ENCODE measurements around the gene INHA. TPM values are rescaled to one million over a fixed set of nuclear protein-coding genes. Genes with fewer than 3 reads are reported as not detected.

The INHA gene
- total RNA-seq, 1 donor from 2014 or later: not detected

DNA sequence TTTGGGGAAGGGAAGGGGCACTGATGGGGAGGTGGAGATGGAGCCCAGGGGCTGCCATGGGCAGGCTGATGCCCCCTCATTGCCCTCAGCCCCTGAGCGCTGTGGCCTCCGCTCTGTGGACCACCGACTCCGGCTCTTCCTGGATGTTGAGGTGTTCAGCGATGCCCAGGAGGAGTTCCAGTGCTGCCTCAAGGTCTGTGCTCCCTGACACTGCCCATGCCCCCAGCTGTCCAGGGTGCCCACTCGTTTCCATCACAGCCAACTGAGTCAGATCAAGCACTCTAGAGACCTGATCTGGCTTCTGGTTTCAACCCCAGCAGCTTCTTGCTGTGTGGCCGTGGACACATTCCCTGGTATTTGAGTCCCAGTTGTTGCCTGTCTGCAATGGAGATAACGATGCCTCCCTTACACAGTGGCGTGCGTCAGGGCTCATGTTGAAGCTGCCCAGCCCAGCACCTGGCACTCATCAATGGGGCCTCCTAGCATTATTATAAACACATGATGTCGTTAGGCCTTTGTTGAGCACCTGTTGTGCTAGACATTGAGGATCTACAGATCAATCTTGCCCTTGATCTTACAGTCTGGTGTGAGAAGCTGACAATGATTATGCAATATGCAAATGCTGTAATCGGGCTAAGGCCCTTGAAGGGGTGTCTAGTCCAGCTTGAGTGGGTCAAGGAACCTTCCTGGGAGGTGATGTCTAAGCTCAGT is 39.9 kb downstream of the INHA start:
- TF ChIP-seq, protein P1, sequence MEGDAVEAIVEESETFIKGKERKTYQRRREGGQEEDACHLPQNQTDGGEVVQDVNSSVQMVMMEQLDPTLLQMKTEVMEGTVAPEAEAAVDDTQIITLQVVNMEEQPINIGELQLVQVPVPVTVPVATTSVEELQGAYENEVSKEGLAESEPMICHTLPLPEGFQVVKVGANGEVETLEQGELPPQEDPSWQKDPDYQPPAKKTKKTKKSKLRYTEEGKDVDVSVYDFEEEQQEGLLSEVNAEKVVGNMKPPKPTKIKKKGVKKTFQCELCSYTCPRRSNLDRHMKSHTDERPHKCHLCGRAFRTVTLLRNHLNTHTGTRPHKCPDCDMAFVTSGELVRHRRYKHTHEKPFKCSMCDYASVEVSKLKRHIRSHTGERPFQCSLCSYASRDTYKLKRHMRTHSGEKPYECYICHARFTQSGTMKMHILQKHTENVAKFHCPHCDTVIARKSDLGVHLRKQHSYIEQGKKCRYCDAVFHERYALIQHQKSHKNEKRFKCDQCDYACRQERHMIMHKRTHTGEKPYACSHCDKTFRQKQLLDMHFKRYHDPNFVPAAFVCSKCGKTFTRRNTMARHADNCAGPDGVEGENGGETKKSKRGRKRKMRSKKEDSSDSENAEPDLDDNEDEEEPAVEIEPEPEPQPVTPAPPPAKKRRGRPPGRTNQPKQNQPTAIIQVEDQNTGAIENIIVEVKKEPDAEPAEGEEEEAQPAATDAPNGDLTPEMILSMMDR (IDR thresholded peaks at IDR 0.05): no peak
- Mint-ChIP-seq H3K27me3 (no peaks in the 10 kb centered on the region), H3K4me1 (peaks cover 12% of the 10 kb centered on the region), H3K27ac (no peak overlapping the region), H3K9me3 (no peaks in the 10 kb centered on the region), H3K36me3 (ENCODE audit: low read depth) (peaks cover 70% of the 10 kb centered on the region), H3K4me3 (no peak overlapping the region)
- DNase-seq (no peak), ATAC-seq (ENCODE audit: low read depth) (no peak)
- intact Hi-C loops (cut with micrococcal nuclease): no loop called here
- ChIA-PET POLR2A (no interaction called here), CTCF (no interaction called here)

DNA sequence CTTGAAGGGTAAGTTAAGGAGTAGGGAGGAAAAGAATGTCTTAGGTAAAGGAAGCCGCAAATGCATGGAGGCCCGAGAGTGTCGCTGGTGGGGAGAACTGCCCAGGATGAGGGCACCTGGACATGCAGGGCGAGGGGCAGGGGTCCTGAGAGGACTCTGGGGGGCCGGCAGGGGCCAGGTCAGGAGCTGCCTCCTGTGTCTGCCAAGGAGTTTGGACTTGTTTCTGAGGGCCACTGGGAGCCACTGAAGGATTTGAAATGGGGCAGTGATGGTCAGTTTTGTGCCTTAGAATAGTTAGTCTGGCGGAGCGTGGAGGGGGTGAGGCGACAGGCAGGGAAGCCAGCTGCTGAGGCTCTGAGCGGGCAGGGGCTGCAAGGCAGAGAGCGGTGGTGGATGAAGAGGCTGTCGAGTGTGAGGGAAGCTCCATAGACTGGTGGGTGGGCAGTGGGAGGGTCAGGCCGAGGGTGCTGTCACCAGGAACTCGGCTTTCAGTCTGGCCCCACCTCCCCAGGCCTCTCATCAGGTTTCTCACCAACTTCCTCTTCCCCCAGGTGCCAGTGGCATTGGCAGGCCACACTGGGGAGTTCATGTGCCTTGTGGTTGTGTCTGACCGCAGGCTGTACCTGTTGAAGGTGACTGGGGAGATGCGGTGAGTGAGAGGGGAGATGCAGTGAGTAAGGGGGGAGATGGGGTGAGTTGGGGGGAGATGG is 40.6 kb downstream of the INHA start:
- DNase-seq (no peak), ATAC-seq (ENCODE audit: low read depth) (peak; percentile 81)
- Mint-ChIP-seq H3K4me3 (peak overlapping the region; percentile 29), H3K27ac (no peak overlapping the region), H3K9me3 (no peaks in the 10 kb centered on the region), H3K36me3 (ENCODE audit: low read depth) (peaks cover 63% of the 10 kb centered on the region), H3K4me1 (peaks cover 12% of the 10 kb centered on the region), H3K27me3 (no peaks in the 10 kb centered on the region)
- TF ChIP-seq, protein P1 (IDR thresholded peaks at IDR 0.05): no peak
- intact Hi-C loops (cut with micrococcal nuclease): no loop called here
- POLR2A ChIA-PET: no interaction called here
- CTCF ChIA-PET: no interaction called here

DNA sequence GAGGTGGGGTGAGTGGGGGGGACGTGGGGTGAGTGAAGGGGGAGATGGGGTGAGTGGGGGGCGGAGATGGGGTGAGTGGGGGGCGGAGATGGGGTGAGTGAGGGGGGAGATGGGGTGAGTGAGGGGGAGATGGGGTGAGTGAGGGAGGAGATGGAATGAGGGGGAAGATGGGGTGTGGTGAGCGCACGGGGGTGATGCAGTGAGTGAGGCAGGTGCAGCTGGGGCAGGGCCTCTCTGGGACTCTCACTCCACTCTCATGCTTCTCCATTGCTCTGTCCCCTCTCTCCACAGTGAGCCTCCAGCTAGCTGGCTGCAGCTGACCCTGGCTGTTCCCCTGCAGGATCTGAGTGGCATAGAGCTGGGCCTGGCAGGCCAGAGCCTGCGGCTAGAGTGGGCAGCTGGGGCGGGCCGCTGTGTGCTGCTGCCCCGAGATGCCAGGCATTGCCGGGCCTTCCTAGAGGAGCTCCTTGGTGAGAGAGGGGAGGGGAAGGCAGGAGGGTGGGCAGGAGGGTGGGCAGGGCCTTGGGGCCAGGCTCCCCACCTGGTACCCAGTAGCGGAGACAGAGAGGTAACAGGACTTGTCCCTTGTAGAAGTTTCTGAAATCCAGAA is 41.5 kb downstream of the INHA start:
- peaks cover 12% of the 10 kb centered on the region for H3K4me1 Mint-ChIP-seq
- POLR2A ChIA-PET: no interaction called here
- no peak overlapping the region for H3K27ac Mint-ChIP-seq
- H3K9me3 Mint-ChIP-seq: no peaks in the 10 kb centered on the region
- TF ChIP-seq, protein P1 (IDR thresholded peaks at IDR 0.05): no peak
- intact Hi-C loops (cut with micrococcal nuclease): no loop called here
- no peak for DNase-seq
- no peak overlapping the region for H3K4me3 Mint-ChIP-seq
- H3K36me3 Mint-ChIP-seq (ENCODE audit: low read depth): peaks cover 57% of the 10 kb centered on the region
- no peak for ATAC-seq (ENCODE audit: low read depth)
- H3K27me3 Mint-ChIP-seq: no peaks in the 10 kb centered on the region
- CTCF ChIA-PET: no interaction called here

DNA sequence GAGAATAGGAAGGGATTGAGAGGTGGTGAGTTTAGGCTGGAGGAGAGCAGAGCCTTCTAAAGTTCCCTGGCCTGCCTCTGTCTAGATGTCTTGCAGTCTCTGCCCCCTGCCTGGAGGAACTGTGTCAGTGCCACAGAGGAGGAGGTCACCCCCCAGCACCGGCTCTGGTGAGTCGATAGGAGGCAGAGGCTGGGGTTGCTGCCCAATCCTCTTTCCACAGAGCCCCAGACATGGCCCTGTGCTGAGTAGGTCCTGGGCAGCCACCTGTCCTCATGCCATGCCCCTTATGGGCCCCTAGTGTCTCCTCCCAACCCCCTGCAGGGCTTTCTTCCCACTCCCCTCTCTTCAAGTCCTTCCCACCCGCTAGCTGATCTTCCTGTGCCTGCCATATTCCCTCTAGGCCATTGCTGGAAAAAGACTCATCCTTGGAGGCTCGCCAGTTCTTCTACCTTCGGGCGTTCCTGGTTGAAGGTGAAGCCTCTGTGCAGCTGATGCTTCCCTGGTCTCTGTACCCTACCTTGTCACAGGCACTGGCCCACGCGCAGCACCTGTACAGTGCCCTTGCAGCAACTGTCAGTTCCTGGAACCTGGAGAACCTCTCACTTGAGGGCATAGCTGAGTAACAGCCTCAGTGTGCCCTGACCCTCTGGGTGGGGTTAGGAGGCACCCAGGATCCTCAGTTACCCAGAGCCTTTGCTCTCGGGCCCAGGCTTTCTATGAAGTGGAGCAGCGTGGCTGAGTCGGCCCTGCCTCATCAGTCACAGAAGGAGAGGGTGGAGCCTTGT is 42.2 kb downstream of the INHA start:
- no peak for DNase-seq
- TF ChIP-seq, protein P1 (IDR thresholded peaks at IDR 0.05): no peak
- intact Hi-C loops (cut with micrococcal nuclease): no loop called here
- ATAC-seq (ENCODE audit: low read depth): no peak
- peaks cover 51% of the 10 kb centered on the region for H3K36me3 Mint-ChIP-seq (ENCODE audit: low read depth)
- no peak overlapping the region for H3K27ac Mint-ChIP-seq
- peaks cover 12% of the 10 kb centered on the region for H3K4me1 Mint-ChIP-seq
- no peaks in the 10 kb centered on the region for H3K9me3 Mint-ChIP-seq
- no peak overlapping the region for H3K4me3 Mint-ChIP-seq
- no peaks in the 10 kb centered on the region for H3K27me3 Mint-ChIP-seq
- ChIA-PET POLR2A (interaction anchor here (1.3 kb wide), 1 partner anchor 17 kb away, joined by 5 read pairs; the partner anchor contains the start of gene STK11IP), CTCF (no interaction called here)

Data from activated B cell treated with CpG ODN at 0.5 μM for 24 hours (primary cell).